Peyer's patch (tissue), 4 donors: ENCODE results near the gene SP5. TPM values are rescaled to one million over a fixed set of nuclear protein-coding genes. Genes with fewer than 3 reads are reported as not detected.

Source experiments
- DNase-seq, 3 donors: peaks; one replicate each; pipeline ENCODE4 v3.0.0-alpha.2; 2017 to 2019
- H3K27ac ChIP-seq, 4 donors: fragments of 200-600 bp; sonication (generic); one replicate each; pipeline ENCODE4 v1.5.1; 2016 to 2019
- H3K27me3 ChIP-seq, 2 donors: fragments of 200-600 bp; sonication (generic); one replicate each; pipeline ENCODE4 v1.5.1; 2019
- H3K36me3 ChIP-seq, 3 donors: fragments of 200-600 bp; sonication (generic); one replicate each; pipeline ENCODE4 v1.5.1; 2016 to 2019
- H3K4me1 ChIP-seq, 4 donors: fragments of 200-600 bp; sonication (generic); one replicate each; pipeline ENCODE4 v1.5.1; 2016 to 2019
- H3K4me3 ChIP-seq, 4 donors: fragments of 200-600 bp; sonication (generic); 1 replicate in 3 of 4; 2 replicates in 1 of 4; pipeline ENCODE4 v1.5.1; 2016 to 2019; ENCODE audit warnings: mild to moderate bottlenecking in 1 of 4
- H3K9me3 ChIP-seq, 4 donors: fragments of 200-600 bp; sonication (generic); one replicate each; pipeline ENCODE4 v1.5.1; 2016 to 2019; ENCODE audit warnings: mild to moderate bottlenecking in 1 of 4
- POLR2A ChIP-seq, 2 donors: fragments of 450-650 bp; IDR thresholded peaks; one replicate each; pipeline ENCODE4 v1.5.1; 2017; ENCODE audit warnings: antibody characterized with exemption in 2 of 2, mild to moderate bottlenecking in 2 of 2, moderate library complexity in 2 of 2
- total RNA-seq, 4 donors: library from RNA; depleted of rRNA; stranded (reverse); fragments of >200 nt; gene quantifications; one replicate each; pipeline ENCODE4 v1.1.0, GENCODE V29; 2016
- TF ChIP-seq, protein P1 (sequence below), 6 experiments: fragments of 450-650 bp in 4 of 6; fragments of 200-600 bp in 2 of 6; sonication (generic) in 1 of 6; IDR thresholded peaks; one replicate each; pipeline ENCODE4 v1.5.1; 2017 to 2019; ENCODE audit warnings: antibody characterized with exemption in 6 of 6, mild to moderate bottlenecking in 3 of 6, moderate library complexity in 1 of 6

The SP5 gene
- total RNA-seq, 4 donors from 2014 or later, result 0.40 to 2.8 (median 0.88) TPM; not detected in 1

DNA sequence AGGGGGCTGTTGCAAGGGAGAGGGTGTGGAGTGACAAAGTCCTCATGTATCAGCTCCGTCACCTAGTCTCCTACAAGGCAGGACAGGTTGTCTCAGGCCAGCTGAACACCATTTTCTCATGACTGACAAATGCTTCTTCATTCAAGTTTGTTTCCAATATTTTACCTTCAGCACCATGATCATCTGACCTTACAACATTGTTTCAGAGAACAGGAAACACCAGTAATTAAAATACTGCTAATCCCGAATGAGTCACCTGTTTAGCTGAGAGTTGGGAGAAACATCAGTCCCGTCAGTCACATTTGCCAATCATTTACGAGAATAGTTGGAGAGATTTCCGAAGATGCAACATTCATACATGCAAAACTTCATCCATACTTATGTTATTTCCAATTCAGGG lies 25.7 kb upstream of the SP5 start:
- H3K4me1 ChIP-seq, result no peaks in the 10 kb centered on the region
- DNase-seq, result no peak

DNA sequence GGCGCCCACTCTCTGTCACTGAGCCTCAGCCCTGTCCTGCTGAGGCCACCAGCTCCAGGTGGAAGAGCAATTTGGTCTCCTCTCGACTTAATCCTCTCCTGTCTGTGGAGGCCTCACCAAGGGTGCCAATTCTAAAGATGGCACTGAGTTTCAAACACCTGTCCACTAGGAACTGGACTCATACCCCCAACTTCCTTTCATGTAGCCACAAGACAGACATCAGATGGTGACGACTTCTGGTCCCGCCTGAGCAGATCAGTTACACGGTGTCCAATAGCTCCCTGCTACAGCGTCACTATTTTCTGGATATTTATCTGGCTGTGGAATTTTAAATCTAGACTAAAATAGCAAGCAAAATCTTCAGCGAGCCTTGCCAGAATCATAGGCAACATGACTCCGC lies 24.5 kb upstream of the SP5 start:
- Histone ChIP-seq H3K27me3 (no peaks in the 10 kb centered on the region), H3K27ac (no peak overlapping the region), H3K9me3 (no peaks in the 10 kb centered on the region), H3K4me1 (no peaks in the 10 kb centered on the region), H3K36me3 (no peaks in the 10 kb centered on the region), H3K4me3 (no peak overlapping the region)
- no peak for DNase-seq
- no peak for TF ChIP-seq POLR2A (IDR thresholded peaks at IDR 0.05)
- TF ChIP-seq, protein P1, sequence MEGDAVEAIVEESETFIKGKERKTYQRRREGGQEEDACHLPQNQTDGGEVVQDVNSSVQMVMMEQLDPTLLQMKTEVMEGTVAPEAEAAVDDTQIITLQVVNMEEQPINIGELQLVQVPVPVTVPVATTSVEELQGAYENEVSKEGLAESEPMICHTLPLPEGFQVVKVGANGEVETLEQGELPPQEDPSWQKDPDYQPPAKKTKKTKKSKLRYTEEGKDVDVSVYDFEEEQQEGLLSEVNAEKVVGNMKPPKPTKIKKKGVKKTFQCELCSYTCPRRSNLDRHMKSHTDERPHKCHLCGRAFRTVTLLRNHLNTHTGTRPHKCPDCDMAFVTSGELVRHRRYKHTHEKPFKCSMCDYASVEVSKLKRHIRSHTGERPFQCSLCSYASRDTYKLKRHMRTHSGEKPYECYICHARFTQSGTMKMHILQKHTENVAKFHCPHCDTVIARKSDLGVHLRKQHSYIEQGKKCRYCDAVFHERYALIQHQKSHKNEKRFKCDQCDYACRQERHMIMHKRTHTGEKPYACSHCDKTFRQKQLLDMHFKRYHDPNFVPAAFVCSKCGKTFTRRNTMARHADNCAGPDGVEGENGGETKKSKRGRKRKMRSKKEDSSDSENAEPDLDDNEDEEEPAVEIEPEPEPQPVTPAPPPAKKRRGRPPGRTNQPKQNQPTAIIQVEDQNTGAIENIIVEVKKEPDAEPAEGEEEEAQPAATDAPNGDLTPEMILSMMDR (IDR thresholded peaks at IDR 0.05), result no peak

More for the DNA sequence above, 25.7 kb upstream of the SP5 start:
- Histone ChIP-seq H3K9me3 (no peaks in the 10 kb centered on the region), H3K27ac (no peak overlapping the region), H3K27me3 (no peaks in the 10 kb centered on the region), H3K4me3 (no peak overlapping the region), H3K36me3 (no peaks in the 10 kb centered on the region)
- no peak for TF ChIP-seq POLR2A (IDR thresholded peaks at IDR 0.05)
- TF ChIP-seq, protein P1 (IDR thresholded peaks at IDR 0.05), result no peak

DNA sequence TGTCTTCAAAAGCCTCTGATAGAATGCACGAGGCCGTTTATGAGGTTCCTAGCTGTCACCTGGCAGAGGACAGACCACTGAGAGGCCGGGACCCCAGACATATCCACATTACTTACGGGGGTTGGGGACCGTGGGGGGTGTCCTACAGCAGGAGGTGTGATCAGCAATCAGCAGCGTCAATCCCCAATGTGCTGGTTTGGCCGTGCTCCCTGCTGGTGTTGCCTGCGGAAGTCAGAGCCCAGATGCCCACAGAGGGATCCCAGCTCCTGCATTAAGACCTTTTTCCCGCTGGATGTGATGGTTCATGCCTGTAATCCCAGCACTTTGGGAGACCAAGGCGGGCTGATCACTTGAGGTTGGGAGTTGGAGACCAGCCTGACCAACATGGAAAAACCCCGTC lies 20.8 kb upstream of the SP5 start:
- TF ChIP-seq POLR2A (IDR thresholded peaks at IDR 0.05), result no peak
- TF ChIP-seq, protein P1 (IDR thresholded peaks at IDR 0.05), result no peak

DNA sequence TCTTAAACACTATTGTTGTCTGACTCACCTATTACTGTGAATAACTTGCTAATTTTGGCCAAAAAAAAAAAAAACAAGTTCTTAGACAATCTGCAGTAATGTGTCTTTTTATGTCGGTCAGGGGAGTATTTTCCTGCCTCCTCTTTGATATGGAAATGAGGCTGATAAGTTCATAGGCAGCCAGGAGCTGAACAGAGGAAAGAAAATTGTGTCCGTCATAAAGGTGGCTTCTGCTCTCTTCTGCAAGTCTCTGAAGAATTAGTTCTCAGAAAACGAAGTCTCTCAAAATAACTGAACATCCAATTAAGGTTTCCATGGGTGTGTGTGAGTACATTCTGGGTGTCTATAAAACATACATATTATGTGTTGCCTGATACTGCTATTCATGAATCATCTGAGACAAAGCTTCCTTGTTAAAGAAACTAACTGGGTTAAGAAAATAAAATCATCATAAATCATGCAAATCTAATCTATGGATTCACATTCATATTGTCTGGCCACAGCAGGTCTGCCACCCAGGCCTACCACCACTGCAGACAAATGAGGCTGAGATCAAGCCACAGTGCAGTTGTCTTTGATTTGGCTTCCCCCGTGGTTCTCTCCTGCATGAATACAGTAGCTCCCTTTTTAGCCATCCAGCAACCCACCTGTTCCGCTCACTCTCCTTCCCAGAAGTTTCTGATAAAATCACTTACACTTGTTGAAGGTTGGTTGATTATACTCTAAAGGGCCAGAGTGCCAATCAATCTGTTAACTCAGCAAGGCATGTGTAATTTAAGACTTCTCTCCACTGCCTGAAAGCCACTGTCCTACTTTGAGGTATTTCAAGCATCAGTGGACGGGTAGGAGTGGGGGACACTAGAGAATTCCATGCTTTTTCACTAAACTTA lies 19.4 kb upstream of the SP5 start:
- TF ChIP-seq POLR2A (IDR thresholded peaks at IDR 0.05), result no peak
- TF ChIP-seq, protein P1 (IDR thresholded peaks at IDR 0.05), result no peak
- no peak for DNase-seq
- Histone ChIP-seq H3K36me3 (no peaks in the 10 kb centered on the region), H3K9me3 (no peaks in the 10 kb centered on the region), H3K4me3 (no peak overlapping the region), H3K27ac (no peak overlapping the region), H3K27me3 (no peaks in the 10 kb centered on the region), H3K4me1 (no peaks in the 10 kb centered on the region)

More for the DNA sequence above, 20.8 kb upstream of the SP5 start:
- H3K9me3 ChIP-seq, result no peaks in the 10 kb centered on the region
- H3K4me3 ChIP-seq, result no peak overlapping the region
- H3K4me1 ChIP-seq, result no peaks in the 10 kb centered on the region
- no peaks in the 10 kb centered on the region for H3K36me3 ChIP-seq
- no peak for DNase-seq
- no peaks in the 10 kb centered on the region for H3K27me3 ChIP-seq
- H3K27ac ChIP-seq, result no peak overlapping the region

GRCh38 chr2:170696948-170697347 lies 18.2 kb upstream of the SP5 start:
- no peaks in the 10 kb centered on the region for H3K27me3 ChIP-seq
- no peak for TF ChIP-seq POLR2A (IDR thresholded peaks at IDR 0.05)
- TF ChIP-seq, protein P1 (IDR thresholded peaks at IDR 0.05), result no peak
- no peaks in the 10 kb centered on the region for H3K9me3 ChIP-seq
- no peaks in the 10 kb centered on the region for H3K4me1 ChIP-seq
- H3K27ac ChIP-seq, result no peak overlapping the region
- no peaks in the 10 kb centered on the region for H3K36me3 ChIP-seq
- H3K4me3 ChIP-seq, result no peak overlapping the region
- DNase-seq, result no peak
